ENCODE measurements around the gene P2RX4. TPM values are rescaled to one million over a fixed set of nuclear protein-coding genes. Genes with fewer than 3 reads are reported as not detected.

Gene P2RX4
- total and polyA plus RNA-seq, 9 of the 15 experiments (the other 6 are each of a cell fraction or from before 2014, with no cell fraction given): 6.6 to 21.5 (median 11.7) TPM

GRCh38 chr12:121259074-121259473 is 49.1 kb downstream of the P2RX4 start:
- WGBS (ENCODE audit: insufficient coverage, low coverage, missing lambda C conversion rate): 93% methylated on average over 10 of the region's 11 CpGs

More at GRCh38 chr12:121259074-121259473, 49.1 kb downstream of the P2RX4 start:
- no peak for ATAC-seq
- ChIA-PET CTCF (ENCODE audit: low intra/inter-chr PET ratio) (no interaction called here), POLR2A (interaction anchor here (1.1 to 1.2 kb wide), 3 partner anchors 8 to 13 kb away, joined by 3 read pairs; no protein-coding TSS in a partner anchor)
- Histone ChIP-seq H3K9me3 (replicated peaks; ENCODE audit: control insufficient read depth, insufficient read depth, low read depth, low read length) (no peaks in the 10 kb centered on the region), H3K36me3 (ENCODE audit: control insufficient read depth, insufficient read depth, low read length) (peaks cover 54% of the 10 kb centered on the region; the same call in 2 of the 3 replicates), H3K9ac (ENCODE audit: insufficient read depth in 1 of 2, low read depth in 2 of 2, low read length in 2 of 2) (no peak overlapping the region), H3K4me2 (ENCODE audit: insufficient read depth, low read length) (no peak overlapping the region), H2AFZ (ENCODE audit: low read depth, low read length) (no peak overlapping the region), H4K20me1 (replicated peaks; ENCODE audit: control insufficient read depth, insufficient read depth, low read length) (no peaks in the 10 kb centered on the region), H3K79me2 (ENCODE audit: control insufficient read depth, insufficient read depth, low read length) (no peaks in the 10 kb centered on the region), H3K4me1 (replicated peaks in 1 of 2; ENCODE audit: control insufficient read depth in 2 of 2, insufficient read depth in 2 of 2, low read length in 2 of 2) (no peaks in the 10 kb centered on the region), H3K9me1 (ENCODE audit: control insufficient read depth, insufficient read depth, low read length) (no peaks in the 10 kb centered on the region), H3K27ac (ENCODE audit: extremely low read depth, low read depth, low read length) (no peak overlapping the region), H3K4me3 (no peak overlapping the region), H3K27me3 (ENCODE audit: control insufficient read depth in 2 of 2, insufficient read depth in 2 of 2, low read length in 2 of 2) (no peaks in the 10 kb centered on the region)
- TF ChIP-seq FOXK1 (CRISPR knock-in tag; IDR thresholded peaks at IDR 0.05; ENCODE audit: borderline replicate concordance) (no peak), MCM5 (IDR thresholded peaks at IDR 0.05; ENCODE audit: low read depth) (no peak), SETDB1 (IDR thresholded peaks at IDR 0.05; ENCODE audit: low read length) (no peak), FOXP4 (CRISPR knock-in tag; IDR thresholded peaks at IDR 0.05; ENCODE audit: borderline replicate concordance) (no peak), HBP1 (CRISPR knock-in tag; IDR thresholded peaks at IDR 0.05) (no peak)
- intact Hi-C loops (cut with micrococcal nuclease) (no loop called here), in situ Hi-C loops (cut with MboI) (no loop called here)
- BruUV-seq (replicated peaks): no TSS peak
- no peak for FAIRE-seq
- DNase-seq (ENCODE audit: extremely low read depth in 1 of 4, low spot score in 3 of 4): no peak
